HG02610 (cell line): ENCODE data around the gene TLE2.

Experiments used
- ATAC-seq: cut with Tn5 transposase; IDR thresholded peaks from one replicate; pipeline ENCODE4 v1.9.1; 2021; ENCODE audit warnings: mild to moderate bottlenecking, moderate library complexity; ENCODE audit not compliant: unreplicated experiment

The TLE2 gene

GRCh38 chr19:2963122-2963521, 66.0 kb downstream of the TLE2 start:
- ATAC-seq: no peak

GRCh38 chr19:2962018-2962670, 66.9 kb downstream of the TLE2 start:
- no peak for ATAC-seq

GRCh38 chr19:2960120-2960519, 69.0 kb downstream of the TLE2 start:
- ATAC-seq: no peak

- ATAC-seq: no peak
Observed at GRCh38 chr19:2957160-2957559, 71.9 kb downstream of the TLE2 start.

GRCh38 chr19:2952953-2953481, 76.1 kb downstream of the TLE2 start:
- no peak for ATAC-seq

- peak; percentile 92 for ATAC-seq
Observed at GRCh38 chr19:2950286-2951124, 78.6 kb downstream of the TLE2 start.

- no peak for ATAC-seq
Observed at GRCh38 chr19:2949939-2950285, 79.2 kb downstream of the TLE2 start.
